Renal pelvis (tissue), 4 donors: Measurements from ENCODE around the gene FGD4. TPM values are rescaled to one million over a fixed set of nuclear protein-coding genes. Genes with fewer than 3 reads are reported as not detected.
"Not testable (repeated sequence)": the region's sequence is repeated elsewhere in the genome, so short reads cannot be mapped to it uniquely, and the experiment has no call there.

Experiments
- DNase-seq: peaks from one replicate; pipeline ENCODE4 v3.0.0-alpha.2; 2013
- polyA plus RNA-seq, 3 donors: library from polyadenylated mRNA; unstranded; fragments of 120-200 nt; gene quantifications; one replicate each; pipeline ENCODE4 v1.2.1, GENCODE V29; 2013; ENCODE audit not compliant: insufficient read length in 3 of 3

Gene FGD4
- polyA plus RNA-seq, 3 donors = 10.6 to 21.2 (median 16.1) TPM

DNA sequence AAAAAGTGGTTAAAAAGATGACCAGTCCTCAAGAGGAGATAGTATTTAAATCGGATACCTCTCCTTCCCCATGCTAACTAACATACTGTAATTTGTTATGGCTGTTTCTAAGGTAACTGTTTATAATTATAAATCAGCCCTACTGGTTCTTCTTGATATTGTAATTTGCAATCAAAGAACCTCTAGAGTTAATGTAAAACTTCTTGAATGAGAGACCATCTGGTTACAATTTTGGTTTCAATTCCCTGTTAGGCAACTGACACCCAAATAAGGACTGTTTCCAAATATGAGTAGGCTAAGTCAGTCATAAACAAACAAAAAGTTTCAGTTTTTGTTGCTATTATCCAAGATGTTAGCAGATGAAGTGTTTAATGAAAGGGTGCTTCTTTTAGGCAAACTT, 159.5 kb downstream of the FGD4 start:
- no peak for DNase-seq

DNA sequence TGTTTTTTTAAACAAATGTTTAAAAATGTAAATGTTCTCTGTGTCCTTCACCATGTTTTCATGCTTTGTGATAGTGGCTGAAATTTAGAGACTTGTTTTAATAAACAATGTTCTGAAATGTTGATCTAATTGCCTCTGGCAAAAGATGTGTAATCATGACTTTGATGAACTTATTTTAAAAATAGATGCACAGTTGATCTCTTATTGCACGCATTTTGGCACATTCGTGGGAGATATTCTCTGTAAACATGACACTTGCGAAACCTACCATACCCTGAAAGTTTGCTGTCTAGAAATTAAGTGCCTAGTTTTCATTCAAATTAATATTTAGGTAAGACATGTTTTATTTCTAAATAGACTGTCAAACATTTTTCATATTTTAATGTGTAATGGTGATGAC, 160.1 kb downstream of the FGD4 start:
- no peak for DNase-seq

DNA sequence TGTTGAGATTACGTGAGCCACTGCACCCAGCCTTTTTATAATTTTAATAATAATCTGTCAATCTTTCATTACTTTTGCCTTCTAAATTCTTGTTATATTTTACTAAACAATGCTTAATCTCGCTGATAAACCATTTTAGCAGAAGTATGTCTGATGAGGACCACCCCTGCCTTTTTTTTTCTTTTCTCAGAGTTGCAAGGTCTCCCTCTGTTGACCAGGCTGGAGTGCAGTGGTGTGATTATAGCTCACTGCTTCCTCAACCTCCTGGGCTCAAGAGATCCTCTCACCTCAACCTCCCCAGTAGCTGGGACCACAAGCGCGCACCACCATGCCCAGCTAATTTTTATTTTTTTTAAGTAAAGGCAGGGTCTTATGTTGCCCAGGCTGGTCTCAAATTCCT, 161.2 kb downstream of the FGD4 start:
- DNase-seq = no peak

DNA sequence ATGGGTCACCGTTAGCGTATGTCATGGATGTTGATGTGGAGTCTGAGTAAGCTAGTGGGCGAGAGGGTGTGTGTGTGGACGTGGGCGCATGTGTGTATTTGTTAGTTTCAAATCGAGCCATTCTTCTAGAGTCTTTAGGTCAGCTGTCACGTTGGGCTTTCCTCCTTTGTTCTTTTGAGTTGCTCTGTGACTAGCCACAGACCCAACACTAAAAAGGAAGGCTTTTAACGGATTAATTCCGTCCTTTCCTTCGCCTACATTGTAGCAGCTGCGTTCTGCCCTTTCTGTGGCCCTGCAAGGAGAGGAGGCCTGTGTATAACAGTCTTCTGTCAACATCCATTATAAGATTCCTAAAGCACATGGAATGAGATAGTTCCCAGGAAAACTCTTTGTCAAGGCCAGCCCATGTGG, 162.6 kb downstream of the FGD4 start:
- no peak for DNase-seq

DNA sequence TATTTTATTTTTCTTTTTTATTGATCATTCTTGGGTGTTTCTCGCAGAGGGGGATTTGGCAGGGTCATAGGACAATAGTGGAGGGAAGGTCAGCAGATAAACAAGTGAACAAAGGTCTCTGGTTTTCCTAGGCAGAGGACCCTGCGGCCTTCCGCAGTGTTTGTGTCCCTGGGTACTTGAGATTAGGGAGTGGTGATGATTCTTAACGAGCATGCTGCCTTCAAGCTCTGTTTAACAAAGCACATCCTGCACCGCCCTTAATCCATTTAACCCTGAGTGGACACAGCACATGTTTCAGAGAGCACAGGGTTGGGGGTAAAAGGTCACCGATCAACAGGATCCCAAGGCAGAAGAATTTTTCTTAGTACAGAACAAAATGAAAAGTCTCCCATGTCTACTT, 163.1 kb downstream of the FGD4 start:
- DNase-seq = not testable (repeated sequence)

DNA sequence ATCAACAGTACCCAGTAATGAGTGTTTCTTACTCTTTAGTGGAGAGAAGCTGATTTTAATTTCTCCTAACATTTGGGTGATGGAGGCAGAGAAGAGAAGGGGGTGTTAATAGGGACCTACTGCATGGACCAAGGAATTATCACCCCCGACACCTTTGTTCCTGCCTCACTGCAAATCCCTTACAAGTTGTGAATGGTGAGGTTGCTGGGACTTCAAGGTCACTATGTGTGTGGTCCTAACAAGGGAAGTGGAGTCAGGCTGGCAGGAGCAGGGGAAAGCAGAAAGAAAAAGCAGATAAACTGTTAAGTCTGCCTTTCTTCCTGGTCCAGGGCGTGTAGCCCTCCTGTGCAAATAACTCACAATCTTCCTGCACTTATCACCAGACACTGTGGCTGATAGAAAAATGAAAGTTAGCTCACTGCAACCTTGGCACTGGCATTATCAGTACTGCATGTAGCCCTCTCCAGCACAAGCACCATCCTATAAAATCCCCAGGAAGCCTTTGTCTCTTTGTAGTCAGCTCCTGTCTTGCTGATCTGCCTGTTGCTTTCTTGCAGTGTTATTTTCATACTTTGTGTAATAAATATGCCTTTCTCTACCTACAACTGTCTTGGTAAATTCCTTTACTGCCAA, 167.4 kb downstream of the FGD4 start:
- DNase-seq = no peak

DNA sequence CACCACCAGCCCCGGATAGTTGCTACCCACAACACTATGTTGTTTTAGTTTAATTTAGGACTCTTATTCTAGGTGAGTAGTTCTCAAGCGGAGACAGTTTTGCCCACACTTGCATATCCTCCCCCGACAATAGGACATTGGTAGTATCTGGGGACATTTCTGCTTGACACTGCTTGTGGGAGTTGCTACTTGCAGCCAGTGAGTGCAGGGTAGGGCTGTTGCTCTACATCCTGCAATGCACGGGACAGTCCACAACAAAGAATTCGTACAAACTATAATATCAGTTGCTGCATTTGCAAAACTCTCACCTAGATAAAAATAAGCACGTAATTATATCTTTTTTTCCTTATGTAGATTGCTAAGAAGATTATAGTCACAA, 167.9 kb downstream of the FGD4 start:
- no peak for DNase-seq

DNA sequence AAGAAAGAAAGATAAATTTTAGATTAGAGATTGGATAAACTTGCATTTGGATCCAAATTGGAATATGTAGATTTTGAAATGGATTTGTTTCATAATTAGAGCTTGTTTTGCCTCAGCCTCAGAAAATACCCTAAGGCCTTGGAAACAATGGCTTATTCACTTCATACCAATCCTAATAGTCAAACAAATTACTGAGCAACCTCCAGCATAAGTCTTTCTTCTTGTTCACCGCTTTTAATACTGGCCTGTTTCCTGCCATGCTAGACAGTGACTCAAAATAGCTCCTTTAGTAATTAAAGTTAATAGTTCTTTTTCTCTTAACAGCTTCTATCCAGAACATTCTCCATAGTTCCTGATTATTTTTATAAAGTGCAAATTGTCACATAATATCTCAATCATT, 168.9 kb downstream of the FGD4 start:
- no peak for DNase-seq

DNA sequence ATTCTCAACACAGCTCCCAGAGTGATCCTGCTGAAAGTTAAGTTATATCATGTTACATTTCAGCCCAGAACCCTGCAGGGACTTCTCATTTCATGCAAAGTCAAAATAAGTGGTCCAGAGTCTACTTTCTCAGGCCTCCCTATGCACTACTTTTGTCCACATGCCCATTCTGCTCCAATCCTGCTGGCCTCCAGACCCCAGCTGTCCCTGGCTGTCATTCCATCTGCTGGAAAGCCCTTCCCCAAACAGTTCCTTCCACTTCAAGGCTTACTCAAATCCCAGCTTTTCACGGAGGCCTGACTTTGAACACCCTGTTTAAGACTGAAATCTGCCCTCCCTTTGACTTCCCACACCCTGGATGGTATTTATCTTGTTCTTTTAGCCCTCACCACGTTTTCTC, 169.9 kb downstream of the FGD4 start:
- DNase-seq = no peak

DNA sequence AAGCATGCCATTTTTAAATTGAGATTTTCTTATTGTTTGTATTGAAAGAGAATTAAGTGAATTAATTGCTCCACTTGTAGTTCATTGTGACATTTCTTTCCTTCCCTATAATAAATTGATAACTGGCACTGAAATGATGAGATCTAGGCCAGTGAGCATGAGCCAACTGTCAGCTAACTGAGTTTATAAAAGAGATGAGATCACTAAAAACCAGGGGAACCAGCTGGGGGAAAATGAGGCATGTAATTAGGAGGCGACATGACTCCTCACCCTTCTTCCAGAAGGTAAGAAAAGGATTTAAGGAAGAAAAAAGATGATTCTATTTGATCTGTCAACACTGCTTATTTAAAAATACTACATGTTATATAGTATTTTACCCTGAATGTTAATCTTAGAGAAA, 175.2 kb downstream of the FGD4 start:
- DNase-seq = no peak

DNA sequence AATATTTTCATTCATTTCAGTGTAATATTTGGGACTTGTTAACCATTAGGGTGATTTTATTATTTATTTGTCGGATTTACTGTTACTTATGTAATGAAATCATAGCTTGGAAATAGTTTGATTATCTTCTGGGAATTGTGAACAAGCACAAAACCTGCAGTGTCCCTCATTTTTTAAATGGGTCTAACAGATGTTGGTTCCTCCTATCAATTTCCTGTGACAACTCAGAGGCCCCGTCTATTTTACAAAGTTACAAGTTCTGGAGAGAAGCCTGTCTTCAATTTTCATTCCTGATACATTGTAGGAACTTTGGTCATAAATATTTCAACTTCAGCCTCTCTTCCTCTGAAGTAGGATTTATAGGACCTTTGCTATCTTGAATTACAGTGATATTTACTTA, 178.0 kb downstream of the FGD4 start:
- no peak for DNase-seq

DNA sequence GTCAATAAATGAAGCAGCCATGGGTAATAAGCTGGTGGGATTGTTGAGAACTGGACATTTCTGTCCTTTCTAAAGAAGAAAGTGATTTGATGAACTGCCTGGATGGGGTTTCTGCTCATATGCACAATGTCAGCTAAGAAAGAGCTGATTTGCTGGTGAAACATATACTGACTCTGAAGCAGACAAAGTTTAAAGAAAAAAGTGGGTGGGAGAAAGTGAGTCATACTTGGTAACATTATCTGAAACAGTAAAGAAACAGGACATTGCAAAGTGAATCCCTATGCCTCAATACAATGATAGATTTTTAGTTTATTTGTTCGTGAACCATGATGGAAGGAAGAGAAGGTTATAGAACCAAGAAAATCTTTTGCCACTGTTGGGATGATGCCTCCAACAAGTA, 184.2 kb downstream of the FGD4 start:
- DNase-seq = no peak

DNA sequence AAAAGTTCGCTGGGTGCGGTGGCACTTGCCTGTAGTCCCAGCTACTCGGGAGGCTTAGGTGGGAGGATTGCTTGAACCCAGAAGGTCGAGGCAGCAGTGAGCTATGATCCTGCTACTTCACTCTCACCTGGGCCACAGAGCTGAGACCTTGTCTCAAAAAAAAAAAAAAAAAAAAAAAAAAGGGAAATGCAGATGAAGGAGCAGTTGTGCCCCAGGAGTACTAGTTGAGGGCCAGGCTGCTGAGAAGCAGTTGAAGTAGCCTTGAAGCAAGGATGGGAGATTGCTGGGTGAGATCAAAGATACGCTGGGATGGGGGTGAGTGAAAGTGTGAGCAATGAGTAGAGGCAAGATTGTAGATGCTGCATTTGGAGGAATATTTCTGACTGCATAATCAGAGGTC, 186.3 kb downstream of the FGD4 start:
- DNase-seq = no peak

DNA sequence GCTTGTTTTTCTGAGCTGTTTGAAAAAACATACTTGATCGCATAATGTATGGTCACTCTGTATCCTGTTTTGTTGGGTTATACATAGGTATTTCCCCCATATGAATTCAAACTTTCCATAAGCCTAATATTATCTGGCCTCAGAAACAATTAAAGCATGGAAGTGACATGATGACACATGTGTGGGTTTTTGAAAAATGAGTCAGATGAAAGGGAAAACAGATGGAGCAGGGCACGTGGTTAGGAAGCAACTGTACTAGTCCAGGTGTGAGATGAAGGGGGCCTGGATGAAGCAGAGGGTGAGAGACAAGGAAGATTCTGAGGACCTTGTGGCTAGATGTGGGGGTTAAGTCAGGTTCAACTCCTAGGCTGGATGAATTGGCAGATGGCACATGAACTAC, 187.0 kb downstream of the FGD4 start:
- no peak for DNase-seq

DNA sequence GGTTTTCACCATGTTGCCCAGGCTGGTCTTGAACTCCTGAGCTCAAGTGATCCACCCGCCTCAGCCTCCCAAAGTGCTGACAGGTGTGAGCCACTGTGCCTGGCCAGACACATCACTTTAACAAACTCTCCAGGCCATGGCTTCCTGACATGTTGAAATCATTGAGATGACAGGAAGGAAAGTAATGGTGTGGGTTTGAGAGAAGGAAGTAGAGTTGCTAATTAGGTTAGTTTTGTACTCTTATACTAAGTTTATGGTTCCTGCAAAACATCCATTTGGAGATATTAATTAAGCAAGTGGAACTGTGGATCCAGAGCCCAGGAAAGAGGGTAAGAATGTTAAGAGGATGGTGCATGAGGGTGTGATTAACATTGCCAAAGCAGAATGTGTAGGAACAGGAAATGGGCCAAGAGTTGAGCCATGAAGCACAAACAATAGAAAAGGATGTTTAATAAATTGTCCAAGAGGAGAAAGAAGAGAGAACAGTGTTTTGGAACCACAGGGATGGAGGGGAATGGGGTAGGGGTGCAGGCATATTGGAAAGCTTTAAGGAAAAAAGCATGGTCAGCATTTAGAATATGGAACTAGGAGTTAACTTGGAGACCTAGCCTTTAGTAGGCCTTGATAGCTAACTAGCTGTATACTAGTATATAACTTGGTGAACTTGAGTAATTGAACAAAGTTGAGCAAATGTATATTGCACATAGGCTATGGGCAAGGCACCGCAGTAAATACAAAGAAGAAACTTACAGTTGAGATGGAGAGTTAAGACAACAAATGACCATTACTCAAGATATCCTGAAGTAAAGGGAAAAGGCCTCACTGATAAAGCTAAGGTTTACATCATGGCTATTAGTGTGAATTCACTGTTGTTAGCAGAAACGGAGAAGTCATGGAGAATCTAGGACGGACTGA, 188.5 kb downstream of the FGD4 start:
- no peak for DNase-seq

DNA sequence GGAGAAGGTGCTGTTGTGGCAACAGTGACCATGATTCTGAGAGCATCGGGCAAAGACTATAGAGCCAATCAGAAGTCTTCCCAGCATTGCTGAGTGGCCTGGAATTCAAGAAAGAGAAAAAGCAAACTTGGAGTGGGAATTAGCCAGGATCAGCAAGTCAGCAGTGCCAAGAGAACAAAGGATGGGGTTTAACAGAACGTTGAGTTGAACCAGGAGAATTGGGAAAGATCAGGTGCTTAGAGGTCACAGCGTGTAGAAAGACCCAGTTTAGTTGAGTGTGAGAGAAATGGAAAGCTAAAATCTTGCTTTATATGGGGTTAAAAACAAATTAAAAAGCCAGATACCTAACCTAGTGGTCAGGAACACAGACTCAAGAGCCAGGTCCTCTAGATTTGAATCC, 189.2 kb downstream of the FGD4 start:
- no peak for DNase-seq

DNA sequence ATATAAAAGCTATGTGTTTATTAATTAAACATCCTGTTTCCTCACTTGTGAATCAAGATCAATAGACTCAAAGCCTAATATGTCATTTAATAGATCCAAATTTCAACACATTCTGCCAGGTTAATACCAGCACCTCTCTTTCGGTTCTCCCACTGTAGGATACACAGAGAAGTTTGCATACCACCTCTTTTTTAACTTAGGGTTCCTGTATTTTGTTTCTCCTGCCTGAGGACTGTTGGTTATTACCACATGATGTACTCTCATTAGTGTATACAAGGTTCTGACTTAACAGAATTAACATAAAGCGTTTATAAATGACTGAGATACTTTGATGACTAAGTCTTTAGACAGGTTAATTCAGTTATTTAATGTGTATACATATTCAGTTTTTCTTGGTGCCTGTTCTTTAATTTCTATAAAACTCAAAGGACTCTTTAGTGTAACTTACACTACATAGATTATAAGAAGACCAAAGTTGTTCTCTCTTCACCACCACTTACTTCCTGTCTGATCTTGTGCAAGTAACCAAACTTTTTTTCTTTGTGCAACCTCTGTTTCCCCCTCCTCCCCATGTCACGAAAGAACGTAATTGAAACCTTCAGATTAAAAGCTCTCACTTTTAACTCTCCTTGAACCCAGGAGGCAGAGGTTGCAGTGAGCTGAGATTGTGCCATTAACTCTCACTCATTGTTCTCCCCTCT, 190.0 kb downstream of the FGD4 start:
- no peak for DNase-seq

DNA sequence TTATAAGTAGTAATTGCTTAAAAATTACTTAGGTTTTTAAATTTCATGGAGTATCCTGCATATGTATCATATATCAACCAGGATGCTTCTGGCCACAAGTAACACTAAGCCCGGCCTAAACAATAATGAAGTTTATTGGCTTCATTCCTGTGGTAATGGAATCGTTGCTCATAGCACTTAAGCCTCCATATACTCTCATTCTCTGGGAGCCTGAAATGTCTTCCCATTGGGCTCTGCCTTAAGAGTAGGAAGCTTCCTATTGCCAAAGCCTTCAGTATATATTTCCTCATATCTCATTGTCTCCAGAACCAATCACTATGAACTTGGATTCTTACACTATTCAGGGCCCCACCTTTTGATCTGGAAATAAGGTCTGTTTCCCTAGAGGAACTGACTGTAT, 195.9 kb downstream of the FGD4 start:
- DNase-seq = no peak

DNA sequence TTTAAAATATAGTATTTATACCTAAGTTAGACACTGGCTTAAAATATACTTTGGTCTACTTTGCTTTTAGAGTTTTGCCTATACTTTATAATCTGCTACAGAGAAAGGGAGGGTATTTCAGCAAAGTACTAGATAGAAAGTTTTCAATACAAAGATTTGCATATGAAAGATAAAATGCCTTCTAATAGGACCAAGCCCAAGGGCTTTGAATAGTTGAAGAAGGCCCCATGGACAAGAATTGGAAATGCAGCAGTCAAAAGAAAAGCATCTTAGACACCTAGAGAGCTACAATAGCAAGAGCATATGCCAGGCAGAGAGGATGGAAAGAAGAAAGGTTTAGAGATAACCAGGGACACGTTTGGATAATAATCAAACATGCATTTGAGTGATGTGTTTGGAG, 196.7 kb downstream of the FGD4 start:
- DNase-seq = no peak

DNA sequence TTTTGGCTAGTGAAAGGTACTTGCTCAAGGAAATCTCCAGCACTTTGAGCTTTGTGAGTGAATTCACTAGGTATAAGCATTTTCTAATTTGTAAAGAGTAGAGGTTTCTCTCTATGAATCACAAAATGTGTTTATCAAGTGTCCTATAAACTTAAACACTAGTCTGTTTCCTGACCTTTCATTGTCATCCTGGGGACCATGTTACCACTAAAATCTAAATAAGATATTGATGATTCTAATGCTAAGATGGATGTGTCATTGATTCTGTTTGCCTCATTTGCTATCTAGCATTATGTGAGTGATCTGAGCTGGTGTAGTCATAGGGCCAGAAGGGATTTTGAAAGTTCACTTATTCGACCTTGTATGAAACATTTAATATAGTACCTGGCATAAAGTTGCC, 199.3 kb downstream of the FGD4 start:
- no peak for DNase-seq

DNA sequence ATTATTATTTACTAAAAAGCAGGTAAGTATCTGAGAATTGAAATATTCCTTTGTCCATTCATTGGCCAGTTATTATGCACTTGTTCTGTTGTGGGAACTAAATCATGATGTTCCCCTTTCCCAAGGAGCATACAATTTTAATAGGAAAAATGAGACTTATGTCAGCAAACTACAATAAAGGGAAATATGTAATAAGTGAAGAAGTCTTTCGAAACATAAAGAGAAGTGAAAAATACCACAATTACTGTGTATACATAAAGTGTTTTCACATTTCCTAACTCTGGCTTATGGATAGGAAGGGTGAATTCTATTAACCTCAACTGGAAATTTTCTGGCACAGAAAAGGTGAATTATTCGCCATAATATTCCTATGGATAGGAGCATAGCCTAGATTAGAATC, 201.3 kb downstream of the FGD4 start:
- DNase-seq = no peak

DNA sequence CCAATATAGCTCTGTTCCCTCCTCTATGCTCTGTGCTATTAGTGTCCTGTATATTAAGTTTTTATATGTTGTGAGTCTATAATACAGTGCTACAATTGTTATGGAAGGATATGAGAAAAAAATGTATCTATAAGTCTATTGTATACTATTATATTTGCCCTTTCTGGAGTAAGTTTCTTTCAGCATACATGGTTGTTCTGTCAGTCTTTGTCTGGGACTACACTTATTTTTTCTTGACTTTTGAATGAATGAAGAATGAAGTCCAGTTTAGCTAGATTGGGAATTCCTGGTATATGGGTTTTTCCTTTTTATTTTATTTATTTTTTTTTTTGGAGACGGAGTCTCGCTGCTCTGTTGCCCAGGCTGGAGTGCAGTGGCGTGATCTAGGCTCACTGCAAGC, 203.7 kb downstream of the FGD4 start:
- DNase-seq = no peak

DNA sequence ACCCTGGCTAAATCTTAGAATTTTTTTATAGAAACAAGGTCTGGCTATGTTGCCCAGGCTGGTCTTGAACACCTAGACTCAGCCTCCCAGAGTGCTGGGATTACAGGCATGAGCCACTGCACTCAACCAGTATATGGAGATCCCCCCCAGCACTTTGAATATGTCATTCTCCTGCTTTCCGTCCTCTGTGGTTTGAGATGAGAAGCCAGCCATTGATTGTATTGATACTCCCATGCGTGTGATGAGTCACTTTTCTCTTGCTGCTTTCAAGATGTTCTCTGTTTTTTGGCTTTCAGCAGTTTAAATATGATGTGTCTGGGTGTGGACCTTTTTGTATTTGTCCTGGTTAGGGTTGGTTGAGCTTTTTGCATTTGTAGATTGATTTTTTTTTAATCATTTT, 204.5 kb downstream of the FGD4 start:
- DNase-seq = no peak
